Measurements from ENCODE around the gene CFAP77. TPM values are rescaled to one million over a fixed set of nuclear protein-coding genes. Genes with fewer than 3 reads are reported as not detected.
A peak's percentile ranks its signal among the peaks of the same experiment; 100 is the strongest.

The CFAP77 gene
- total RNA-seq, 1 donor from 2014 or later, result not detected

- no peak for DNase-seq (ENCODE audit: low spot score)
Measured at GRCh38 chr9:132408521-132408920, 1.5 kb upstream of the CFAP77 start.

GRCh38 chr9:132410642-132411041, 631 bp downstream of the CFAP77 start:
- no peak for DNase-seq (ENCODE audit: low spot score)

DNA sequence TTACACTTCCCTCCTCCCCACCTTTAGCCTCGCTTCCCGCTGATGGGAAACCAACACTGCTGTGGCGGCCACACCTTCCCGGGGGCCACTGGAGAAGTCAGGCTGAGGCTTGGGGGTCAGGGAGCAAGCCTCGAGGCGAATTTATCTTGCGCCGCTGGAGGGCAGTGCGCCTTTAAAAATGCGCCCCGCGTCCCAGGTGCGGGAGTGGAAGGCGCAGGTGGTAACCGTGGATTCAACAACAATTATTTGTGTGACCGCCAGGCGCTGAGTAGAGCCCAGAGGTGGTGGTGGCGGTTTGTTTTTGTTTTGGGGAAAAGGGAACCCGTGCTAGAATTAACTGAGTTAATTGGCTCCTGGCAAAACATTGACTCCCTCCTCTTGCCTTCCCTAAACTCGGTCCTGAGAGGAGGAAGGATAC, 1.1 kb downstream of the CFAP77 start:
- peak; percentile 62 for DNase-seq (ENCODE audit: low spot score)

GRCh38 chr9:132412089-132412488, 2.1 kb downstream of the CFAP77 start:
- DNase-seq (ENCODE audit: low spot score), result no peak

DNA sequence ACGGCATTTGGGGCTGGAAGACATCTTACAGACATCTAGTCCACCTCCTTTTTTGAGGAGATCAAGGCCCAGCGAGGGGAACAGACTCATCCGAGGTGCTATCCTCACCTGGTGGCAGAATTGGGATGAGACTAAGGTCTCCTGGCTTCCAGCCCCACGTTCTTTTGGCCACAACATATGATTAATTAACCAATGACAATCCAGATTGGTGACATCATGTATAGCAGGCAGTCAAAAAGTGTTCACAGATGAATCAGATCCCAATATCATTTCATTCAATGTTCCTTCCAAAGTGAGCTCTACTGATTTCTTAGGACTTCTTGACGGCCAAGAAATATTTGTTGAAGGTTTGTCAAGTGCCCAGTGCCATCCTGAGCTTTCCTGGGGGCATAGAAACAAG, 3.9 kb downstream of the CFAP77 start:
- DNase-seq (ENCODE audit: low spot score), result no peak

- DNase-seq (ENCODE audit: low spot score), result no peak
Measured at GRCh38 chr9:132414731-132415130, 4.7 kb downstream of the CFAP77 start.

- DNase-seq (ENCODE audit: low spot score), result no peak
Measured at GRCh38 chr9:132415181-132415580, 5.2 kb downstream of the CFAP77 start.

- DNase-seq (ENCODE audit: low spot score), result no peak
Measured at GRCh38 chr9:132418726-132419363, 8.8 kb downstream of the CFAP77 start.

DNA sequence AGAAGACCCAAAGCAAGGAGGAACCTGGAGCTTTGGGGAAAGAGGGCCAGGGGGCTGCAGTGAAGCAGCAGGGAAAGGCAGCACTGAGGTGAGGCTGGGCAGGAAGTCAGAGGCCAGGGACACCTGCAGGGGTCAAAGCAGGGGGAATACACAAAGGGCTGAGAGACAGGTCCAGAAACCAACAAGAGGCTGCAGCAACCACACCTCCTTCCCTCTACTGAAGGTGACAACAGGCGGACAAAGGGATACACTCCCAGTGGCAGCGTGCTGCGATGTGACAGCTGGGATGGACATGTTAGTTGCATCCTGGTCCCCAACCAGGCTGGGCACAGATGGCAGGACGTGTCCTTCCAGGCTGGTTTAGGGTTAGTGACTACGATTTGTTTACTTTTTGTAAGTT, 12.6 kb downstream of the CFAP77 start:
- no peak for DNase-seq (ENCODE audit: low spot score)

DNA sequence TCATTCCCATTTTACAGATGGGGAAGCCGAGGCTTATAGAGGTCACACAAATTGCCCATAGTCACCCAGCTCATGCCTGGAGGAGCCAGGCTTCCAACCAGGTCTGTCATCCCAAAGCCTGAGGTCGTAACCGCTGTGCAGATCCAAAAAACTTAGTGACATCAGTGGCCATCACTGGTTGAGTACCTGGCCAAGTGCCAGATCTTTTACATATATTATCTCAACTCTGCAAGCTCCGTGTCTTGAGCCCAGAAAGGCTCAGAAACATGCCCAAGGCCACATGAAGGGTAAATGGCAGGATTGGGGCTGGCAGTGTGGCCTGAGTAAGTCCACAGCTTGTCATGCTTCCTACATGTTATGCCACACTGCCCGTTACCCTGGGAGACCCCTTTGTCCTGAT, 13.5 kb downstream of the CFAP77 start:
- DNase-seq (ENCODE audit: low spot score), result no peak

GRCh38 chr9:132424857-132425674, 15.1 kb downstream of the CFAP77 start:
- DNase-seq (ENCODE audit: low spot score), result no peak

GRCh38 chr9:132425675-132426062, 15.7 kb downstream of the CFAP77 start:
- no peak for DNase-seq (ENCODE audit: low spot score)

GRCh38 chr9:132426639-132427414, 16.8 kb downstream of the CFAP77 start:
- DNase-seq (ENCODE audit: low spot score), result no peak

DNA sequence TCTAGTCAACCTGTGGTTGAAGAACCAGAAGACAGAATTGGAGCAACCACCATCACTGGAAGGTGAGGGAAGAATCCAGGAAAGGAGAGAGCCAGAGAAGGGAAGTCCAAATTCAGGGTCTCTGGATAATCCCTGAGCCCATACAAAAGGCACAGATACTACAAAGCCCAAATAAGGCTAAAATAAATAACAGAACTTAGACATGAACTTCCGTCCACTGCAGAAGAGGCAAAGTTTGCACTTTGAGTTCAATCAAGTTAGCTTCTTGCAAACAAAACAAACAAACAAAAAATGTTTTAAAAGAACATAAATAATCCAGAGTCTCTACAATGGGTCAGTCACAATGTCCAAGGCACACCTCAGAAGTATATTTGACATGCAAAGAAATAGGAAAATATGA, 21.0 kb downstream of the CFAP77 start:
- DNase-seq (ENCODE audit: low spot score), result no peak

GRCh38 chr9:132434881-132435280, 24.9 kb downstream of the CFAP77 start:
- no peak for DNase-seq (ENCODE audit: low spot score)

GRCh38 chr9:132439153-132439552, 29.1 kb downstream of the CFAP77 start:
- peak; percentile 66 for DNase-seq (ENCODE audit: low spot score)

DNA sequence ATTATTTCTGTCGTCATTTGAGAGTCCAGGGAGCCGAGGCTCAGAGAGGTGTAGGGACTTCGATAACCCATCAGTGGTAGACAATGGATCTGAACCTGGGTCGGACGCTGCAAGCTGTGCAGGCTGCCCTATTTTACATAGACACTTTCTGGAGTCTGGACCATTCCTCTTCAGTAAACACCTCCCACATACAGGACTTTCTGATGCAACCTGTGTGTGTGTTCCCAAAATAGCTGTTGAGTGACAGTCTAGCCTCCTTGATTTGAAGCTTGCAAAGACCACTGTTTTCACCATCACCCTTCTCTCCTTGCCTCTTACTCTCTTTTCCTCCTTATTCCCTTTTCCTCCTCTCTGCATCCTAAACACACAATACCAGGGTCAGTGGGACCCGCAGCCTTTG, 30.7 kb downstream of the CFAP77 start:
- no peak for DNase-seq (ENCODE audit: low spot score)

DNA sequence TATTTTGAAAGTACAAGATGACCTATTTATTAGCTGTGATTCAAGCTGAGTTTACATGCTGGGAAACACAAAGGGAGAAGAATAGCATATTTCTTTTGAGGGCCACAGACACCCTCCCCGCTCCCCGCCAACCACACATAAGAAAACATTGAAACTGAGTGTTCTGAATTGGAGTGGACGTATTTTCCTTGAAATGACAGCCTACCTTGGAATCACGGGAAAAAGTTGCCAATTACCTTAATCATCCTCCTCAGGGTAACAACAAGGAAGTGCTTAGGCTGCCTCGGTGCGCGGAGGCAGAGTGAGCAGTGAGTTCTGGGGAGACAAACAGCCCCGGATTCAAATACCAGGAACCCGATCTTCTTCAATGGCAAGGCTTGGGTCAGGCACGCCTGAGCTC, 31.4 kb downstream of the CFAP77 start:
- DNase-seq (ENCODE audit: low spot score), result no peak

GRCh38 chr9:132443951-132444607, 34.1 kb downstream of the CFAP77 start:
- no peak for DNase-seq (ENCODE audit: low spot score)

DNA sequence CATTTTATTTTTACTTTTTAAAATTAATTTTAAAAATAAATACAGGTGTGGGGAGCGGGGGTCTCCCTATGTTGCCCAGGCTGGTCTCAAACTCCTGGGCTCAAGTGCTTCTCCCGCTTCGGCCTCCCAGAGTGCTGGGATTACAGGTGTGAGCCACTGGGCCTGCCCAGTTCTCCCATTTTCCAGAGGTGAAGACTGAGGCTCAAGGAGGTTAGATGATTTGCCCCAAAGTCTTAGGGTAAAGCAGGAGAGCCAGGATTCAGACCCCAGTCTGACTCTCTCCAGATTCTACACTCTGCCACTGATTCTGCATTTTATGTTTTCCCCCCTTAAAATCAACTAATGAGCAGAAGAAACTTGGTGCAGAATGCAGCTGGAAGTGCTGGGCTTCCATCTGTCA, 36.9 kb downstream of the CFAP77 start:
- no peak for DNase-seq (ENCODE audit: low spot score)

DNA sequence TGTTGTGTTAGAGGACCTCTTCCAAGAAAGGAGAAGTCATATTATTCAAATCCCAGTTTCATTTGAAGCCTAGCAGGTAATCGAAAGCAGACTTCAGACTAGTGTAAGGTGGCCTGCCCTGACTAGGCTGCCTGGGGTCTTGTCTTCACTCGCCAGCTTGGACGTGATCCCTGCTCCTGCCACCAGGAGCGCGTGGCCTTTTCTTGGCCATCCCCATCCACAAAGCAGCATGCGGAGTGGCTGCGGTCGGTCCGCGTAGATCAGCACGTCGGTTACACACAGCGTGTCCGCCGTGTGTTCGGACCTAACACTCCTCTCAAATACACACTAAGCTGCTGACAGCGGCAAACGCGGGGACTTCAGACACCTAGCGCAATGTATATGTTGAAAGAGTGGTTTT, 37.3 kb downstream of the CFAP77 start:
- DNase-seq (ENCODE audit: low spot score), result no peak

DNA sequence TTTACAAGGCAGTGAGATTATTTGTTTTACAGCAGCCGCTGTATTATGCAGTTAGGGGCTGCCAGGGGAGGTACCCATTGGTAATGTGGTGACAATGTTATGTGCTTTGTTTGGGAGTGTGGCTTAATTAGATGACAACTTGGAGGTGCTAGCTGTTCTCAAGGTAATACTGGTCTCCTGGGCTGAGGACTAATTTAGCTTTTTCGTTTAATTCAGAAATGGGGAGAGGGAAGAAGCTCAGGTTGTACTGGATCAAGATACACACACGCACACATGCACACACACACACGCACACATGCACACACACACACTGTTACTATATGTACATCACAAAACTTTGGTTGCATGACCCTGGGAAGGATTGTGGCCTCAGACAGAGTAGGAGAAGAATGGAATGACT, 37.9 kb downstream of the CFAP77 start:
- no peak for DNase-seq (ENCODE audit: low spot score)

Data from ureter (tissue), 1 donor.